HepG2 (cell line): Measurements from ENCODE around the gene DDX23. TPM values are rescaled to one million over a fixed set of nuclear protein-coding genes. Genes with fewer than 3 reads are reported as not detected.
A peak's percentile ranks its signal among the peaks of the same experiment; 100 is the strongest.

Experiments
- ATM ChIP-seq: fragments of 450-650 bp; IDR thresholded peaks from 2 replicates; pipeline ENCODE4 v1.7.1; 2017; ENCODE audit warnings: mild to moderate bottlenecking, borderline replicate concordance
- BRCA1 ChIP-seq: sonication (generic); formaldehyde crosslinking; IDR thresholded peaks from 2 replicates; pipeline ENCODE4 v1.4.0; 2020; ENCODE audit warnings: missing genetic modification reagents
- CHD4 ChIP-seq: fragments of 200-600 bp; sonication (generic); IDR thresholded peaks from 2 replicates; pipeline ENCODE4 v1.7.0; 2017; ENCODE audit warnings: mild to moderate bottlenecking, low read length, borderline replicate concordance
- FOXA1 ChIP-seq, 2 experiments: fragments of 450-650 bp in 1 of 2; sonication (generic) in 1 of 2; formaldehyde crosslinking in 1 of 2; IDR thresholded peaks; 2 replicates each; pipeline versions ENCODE4 v1.4.0 to v1.6.1; 2016 to 2020; ENCODE audit warnings: missing genetic modification reagents in 1 of 2
- KAT7 ChIP-seq: IDR thresholded peaks from 2 replicates; pipeline ENCODE4 v1.6.1; 2018; ENCODE audit warnings: borderline replicate concordance, missing compliant biosample characterization
- NFYC ChIP-seq: IDR thresholded peaks from 2 replicates; pipeline ENCODE4 v1.6.1; 2016; ENCODE audit warnings: missing genetic modification reagents, missing compliant biosample characterization
- PCBP1 ChIP-seq: fragments of 200-400 bp; formaldehyde crosslinking; IDR thresholded peaks from 2 replicates; pipeline ENCODE4 v1.6.1; 2017; ENCODE audit warnings: mild to moderate bottlenecking, low read depth, low read length, borderline replicate concordance
- PHF21A ChIP-seq: sonication (generic); formaldehyde crosslinking; IDR thresholded peaks from 2 replicates; pipeline ENCODE4 v1.5.0; 2020; ENCODE audit warnings: mild to moderate bottlenecking, missing genetic modification reagents
- REXO4 ChIP-seq: sonication (generic); formaldehyde crosslinking; IDR thresholded peaks from 2 replicates; pipeline ENCODE4 v1.8.0; 2022; ENCODE audit warnings: missing genetic modification reagents, mild to moderate bottlenecking, borderline replicate concordance
- SMAD1 ChIP-seq: sonication (generic); formaldehyde crosslinking; IDR thresholded peaks from 2 replicates; pipeline ENCODE4 v1.4.0; 2020; ENCODE audit warnings: missing genetic modification reagents, low read depth, mild to moderate bottlenecking, borderline replicate concordance
- ZBTB4 ChIP-seq: sonication (generic); formaldehyde crosslinking; IDR thresholded peaks from 2 replicates; pipeline ENCODE4 v1.4.0; 2020; ENCODE audit warnings: missing genetic modification reagents, mild to moderate bottlenecking, borderline replicate concordance
- ZFYVE20 ChIP-seq: sonication (generic); formaldehyde crosslinking; IDR thresholded peaks from 2 replicates; pipeline ENCODE4 v1.8.0; 2023; ENCODE audit warnings: low read depth, mild to moderate bottlenecking, moderate library complexity, missing genetic modification reagents, borderline replicate concordance
- ZNF224 ChIP-seq: sonication (generic); formaldehyde crosslinking; IDR thresholded peaks from 2 replicates; pipeline ENCODE4 v1.5.0; 2020; ENCODE audit warnings: mild to moderate bottlenecking, missing genetic modification reagents
- ZNF263 ChIP-seq: sonication (generic); formaldehyde crosslinking; IDR thresholded peaks from 2 replicates; pipeline ENCODE4 v1.4.0; 2020; ENCODE audit warnings: missing genetic modification reagents
- ZNF580 ChIP-seq: IDR thresholded peaks from 2 replicates; pipeline ENCODE4 v1.6.1; 2016; ENCODE audit warnings: low read depth, borderline replicate concordance
- ZNF879 ChIP-seq: sonication (generic); formaldehyde crosslinking; IDR thresholded peaks from 2 replicates; pipeline ENCODE4 v1.8.1; 2023; ENCODE audit warnings: missing genetic modification reagents
- polyA plus RNA-seq, 8 experiments: library from polyadenylated mRNA; depleted of rRNA in 3 of 8; stranded (reverse) in 7 of 8; unstranded in 1 of 8; fragments of >200 nt; fragmentation: Illumina TruSeq in 4 of 8; extraction: Trizol in 4 of 8; gene quantifications; 2 replicates each; pipeline versions ENCODE4 v1.2.1 to v1.2.3, GENCODE V29; 2011 to 2016; ENCODE audit warnings: low read depth in 4 of 8, missing spikeins in 1 of 8, mixed read lengths in 1 of 8; ENCODE audit not compliant: insufficient read depth in 1 of 8
- total RNA-seq, 5 experiments: library from RNA; depleted of rRNA; stranded (reverse); fragments of >200 nt; fragmentation: Illumina TruSeq; extraction: Trizol; gene quantifications; 2 replicates each; pipeline ENCODE4 v1.2.3, GENCODE V29; 2016; ENCODE audit warnings: low read depth in 1 of 5
- TF ChIP-seq, protein P1 (sequence below): sonication (generic); formaldehyde crosslinking; IDR thresholded peaks from 2 replicates; pipeline ENCODE4 v1.5.0; 2020; ENCODE audit warnings: mild to moderate bottlenecking, missing genetic modification reagents
- TF ChIP-seq, protein P2 (sequence below): sonication (generic); formaldehyde crosslinking; IDR thresholded peaks from 2 replicates; pipeline ENCODE4 v1.8.0; 2022; ENCODE audit warnings: missing genetic modification reagents, mild to moderate bottlenecking, borderline replicate concordance
- TF ChIP-seq, protein P3 (sequence below): sonication (generic); formaldehyde crosslinking; IDR thresholded peaks from 2 replicates; pipeline ENCODE4 v1.4.0; 2020; ENCODE audit warnings: missing genetic modification reagents, borderline replicate concordance

DDX23 gene
- total and polyA plus RNA-seq, 2 of the 13 experiments (the other 11 are each of a cell fraction or from before 2014, with no cell fraction given), result 35.7 to 90.0 TPM

DNA sequence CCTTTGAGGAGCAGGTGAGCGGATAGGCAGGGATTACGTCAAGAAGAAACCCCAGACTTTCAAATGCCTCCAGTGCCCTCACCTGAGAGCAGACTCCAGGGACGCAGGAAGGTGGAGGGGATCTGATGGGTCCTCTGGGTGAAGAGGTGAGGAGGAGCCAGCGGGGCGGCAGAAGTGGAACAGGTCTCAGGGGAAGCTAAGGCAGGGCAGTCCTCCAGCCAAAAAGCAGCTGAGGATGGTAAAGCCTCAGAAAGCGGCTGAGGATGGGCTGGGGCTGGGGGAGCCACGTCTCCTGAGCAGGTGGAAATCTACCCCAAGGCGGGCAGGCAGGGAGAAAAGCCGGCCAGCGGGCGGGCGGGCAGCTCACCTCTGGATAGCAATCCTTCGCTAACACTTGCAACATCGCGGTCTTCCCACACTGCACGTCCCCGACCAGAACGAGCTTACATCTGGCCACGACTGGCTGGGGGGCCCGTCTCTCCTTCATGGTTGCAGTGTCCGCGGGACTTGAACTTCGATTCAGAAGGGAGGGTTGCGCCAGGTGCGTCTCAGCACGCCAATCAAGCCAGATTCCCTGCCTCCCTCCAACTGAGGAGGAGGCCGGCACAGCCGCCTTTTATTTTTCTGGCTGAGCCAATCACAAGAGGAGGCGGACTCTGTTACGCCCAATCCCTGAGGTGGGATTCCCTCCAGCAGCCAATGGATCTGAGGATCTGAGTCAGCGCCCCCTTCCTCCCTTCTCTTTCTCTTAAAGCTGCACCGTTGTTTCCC, 13.5 kb upstream of the DDX23 start, which contains the start of gene RND1 (continued):
- TF ChIP-seq, protein P1, sequence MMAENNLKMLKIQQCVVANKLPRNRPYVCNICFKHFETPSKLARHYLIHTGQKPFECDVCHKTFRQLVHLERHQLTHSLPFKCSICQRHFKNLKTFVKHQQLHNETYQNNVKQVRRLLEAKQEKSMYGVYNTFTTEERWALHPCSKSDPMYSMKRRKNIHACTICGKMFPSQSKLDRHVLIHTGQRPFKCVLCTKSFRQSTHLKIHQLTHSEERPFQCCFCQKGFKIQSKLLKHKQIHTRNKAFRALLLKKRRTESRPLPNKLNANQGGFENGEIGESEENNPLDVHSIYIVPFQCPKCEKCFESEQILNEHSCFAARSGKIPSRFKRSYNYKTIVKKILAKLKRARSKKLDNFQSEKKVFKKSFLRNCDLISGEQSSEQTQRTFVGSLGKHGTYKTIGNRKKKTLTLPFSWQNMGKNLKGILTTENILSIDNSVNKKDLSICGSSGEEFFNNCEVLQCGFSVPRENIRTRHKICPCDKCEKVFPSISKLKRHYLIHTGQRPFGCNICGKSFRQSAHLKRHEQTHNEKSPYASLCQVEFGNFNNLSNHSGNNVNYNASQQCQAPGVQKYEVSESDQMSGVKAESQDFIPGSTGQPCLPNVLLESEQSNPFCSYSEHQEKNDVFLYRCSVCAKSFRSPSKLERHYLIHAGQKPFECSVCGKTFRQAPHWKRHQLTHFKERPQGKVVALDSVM (CRISPR knock-in tag), result peak; percentile 89
- TF ChIP-seq ZBTB4 (CRISPR knock-in tag), result no peak
- TF ChIP-seq, protein P2, sequence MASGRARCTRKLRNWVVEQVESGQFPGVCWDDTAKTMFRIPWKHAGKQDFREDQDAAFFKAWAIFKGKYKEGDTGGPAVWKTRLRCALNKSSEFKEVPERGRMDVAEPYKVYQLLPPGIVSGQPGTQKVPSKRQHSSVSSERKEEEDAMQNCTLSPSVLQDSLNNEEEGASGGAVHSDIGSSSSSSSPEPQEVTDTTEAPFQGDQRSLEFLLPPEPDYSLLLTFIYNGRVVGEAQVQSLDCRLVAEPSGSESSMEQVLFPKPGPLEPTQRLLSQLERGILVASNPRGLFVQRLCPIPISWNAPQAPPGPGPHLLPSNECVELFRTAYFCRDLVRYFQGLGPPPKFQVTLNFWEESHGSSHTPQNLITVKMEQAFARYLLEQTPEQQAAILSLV (CRISPR knock-in tag), result no peak
- 0 out of 2 replicates have a peak, but pooled peaks have one; percentile 69 for TF ChIP-seq ZNF224
- TF ChIP-seq, protein P3, sequence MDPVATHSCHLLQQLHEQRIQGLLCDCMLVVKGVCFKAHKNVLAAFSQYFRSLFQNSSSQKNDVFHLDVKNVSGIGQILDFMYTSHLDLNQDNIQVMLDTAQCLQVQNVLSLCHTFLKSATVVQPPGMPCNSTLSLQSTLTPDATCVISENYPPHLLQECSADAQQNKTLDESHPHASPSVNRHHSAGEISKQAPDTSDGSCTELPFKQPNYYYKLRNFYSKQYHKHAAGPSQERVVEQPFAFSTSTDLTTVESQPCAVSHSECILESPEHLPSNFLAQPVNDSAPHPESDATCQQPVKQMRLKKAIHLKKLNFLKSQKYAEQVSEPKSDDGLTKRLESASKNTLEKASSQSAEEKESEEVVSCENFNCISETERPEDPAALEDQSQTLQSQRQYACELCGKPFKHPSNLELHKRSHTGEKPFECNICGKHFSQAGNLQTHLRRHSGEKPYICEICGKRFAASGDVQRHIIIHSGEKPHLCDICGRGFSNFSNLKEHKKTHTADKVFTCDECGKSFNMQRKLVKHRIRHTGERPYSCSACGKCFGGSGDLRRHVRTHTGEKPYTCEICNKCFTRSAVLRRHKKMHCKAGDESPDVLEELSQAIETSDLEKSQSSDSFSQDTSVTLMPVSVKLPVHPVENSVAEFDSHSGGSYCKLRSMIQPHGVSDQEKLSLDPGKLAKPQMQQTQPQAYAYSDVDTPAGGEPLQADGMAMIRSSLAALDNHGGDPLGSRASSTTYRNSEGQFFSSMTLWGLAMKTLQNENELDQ (CRISPR knock-in tag), result no peak
- TF ChIP-seq ZFYVE20 (CRISPR knock-in tag), result no peak
- peak; percentile 86 for TF ChIP-seq ZNF580 (CRISPR knock-in tag)
- TF ChIP-seq ZNF263 (CRISPR knock-in tag), result peak; percentile 40; the same call in 1 of the 2 replicates
- peak; percentile 92 for TF ChIP-seq NFYC (CRISPR knock-in tag)
- no peak for TF ChIP-seq ZNF879 (CRISPR knock-in tag)
- 0 out of 2 replicates have a peak, but pooled peaks have one; percentile 44 for TF ChIP-seq BRCA1
- no peak for TF ChIP-seq ATM
- no peak for TF ChIP-seq FOXA1 (IDR thresholded peaks at IDR 0.05)
- no peak for TF ChIP-seq FOXA1 (CRISPR knock-in tag; IDR thresholded peaks at IDR 0.05)
- peak; percentile 59 for TF ChIP-seq PHF21A (CRISPR knock-in tag)
- no peak for TF ChIP-seq CHD4
- 0 out of 2 replicates have a peak, but pooled peaks have one; percentile 51 for TF ChIP-seq REXO4 (CRISPR knock-in tag)
- no peak for TF ChIP-seq KAT7
- TF ChIP-seq PCBP1, result peak; percentile 49; the same call in 1 of the 2 replicates
- TF ChIP-seq SMAD1 (CRISPR knock-in tag), result no peak
